OCI-LY3 (cell line): ENCODE measurements around the gene TPK1.

ENCODE experiments used
- H2AFZ ChIP-seq: fragments of 200-600, 300-600 bp; shearing (Covaris generic); 2 replicates; pipeline ENCODE4 v1.6.0; 2014; ENCODE audit warnings: antibody characterized with exemption, low read depth, low read length
- H3K27ac ChIP-seq: fragments of 200-600, 300-600 bp; sonication (generic); 2 replicates; pipeline ENCODE4 v1.5.1; 2014; ENCODE audit warnings: mild to moderate bottlenecking, low read length, moderate library complexity, mixed read lengths
- H3K27me3 ChIP-seq: fragments of 200-600, 300-600 bp; sonication (generic); 2 replicates; pipeline ENCODE4 v1.6.1; 2014; ENCODE audit warnings: low read depth, low read length, mixed read lengths
- H3K36me3 ChIP-seq: fragments of 200-600, 300-600 bp; sonication (generic); replicated peaks from 2 replicates; pipeline ENCODE3; 2014; ENCODE audit warnings: low read depth, low read length, mixed read lengths
- H3K4me1 ChIP-seq: fragments of 300-600, 200-600 bp; sonication (generic); 2 replicates; pipeline ENCODE4 v1.6.1; 2014; ENCODE audit warnings: low read length, mixed read lengths
- H3K4me2 ChIP-seq: fragments of 200-600, 300-600 bp; sonication (generic); 2 replicates; pipeline ENCODE4 v1.6.1; 2014; ENCODE audit warnings: low read length, mixed read lengths
- H3K4me3 ChIP-seq: fragments of 300-600, 200-600 bp; sonication (generic); 2 replicates; pipeline ENCODE4 v1.5.1; 2014; ENCODE audit warnings: antibody characterized with exemption, mild to moderate bottlenecking, low read length, moderate library complexity
- H3K79me2 ChIP-seq: fragments of 300-600, 200-600 bp; shearing (Covaris generic); 2 replicates; pipeline ENCODE4 v1.6.1; 2014; ENCODE audit warnings: mild to moderate bottlenecking, low read length, mixed read lengths
- H3K9ac ChIP-seq: fragments of 300-600, 200-600 bp; shearing (Covaris generic); 2 replicates; pipeline ENCODE4 v1.6.0; 2014; ENCODE audit warnings: mild to moderate bottlenecking, low read length, moderate library complexity
- H3K9me3 ChIP-seq: fragments of 200-600, 300-600 bp; shearing (Covaris generic); 2 replicates; pipeline ENCODE4 v1.6.1; 2014; ENCODE audit warnings: low read length, mixed read lengths; ENCODE audit not compliant: insufficient read depth
- H4K20me1 ChIP-seq: fragments of 200-600, 300-600 bp; sonication (generic); 2 replicates; pipeline ENCODE4 v1.6.1; 2016; ENCODE audit warnings: low read length, mixed read lengths; ENCODE audit not compliant: insufficient read depth
- EZH2phosphoT487 ChIP-seq: fragments of 200-600 bp; shearing (Covaris generic); IDR thresholded peaks from 2 replicates; pipeline ENCODE4 v1.6.1; 2018; ENCODE audit warnings: antibody characterized with exemption, mixed run types, low read depth
- TF ChIP-seq, protein P1 (sequence below): fragments of 200-600, 300-600 bp; sonication (generic); IDR thresholded peaks from 2 replicates; pipeline ENCODE4 v1.5.1; 2014; ENCODE audit warnings: antibody characterized with exemption, low read length, low read depth

Gene TPK1

DNA sequence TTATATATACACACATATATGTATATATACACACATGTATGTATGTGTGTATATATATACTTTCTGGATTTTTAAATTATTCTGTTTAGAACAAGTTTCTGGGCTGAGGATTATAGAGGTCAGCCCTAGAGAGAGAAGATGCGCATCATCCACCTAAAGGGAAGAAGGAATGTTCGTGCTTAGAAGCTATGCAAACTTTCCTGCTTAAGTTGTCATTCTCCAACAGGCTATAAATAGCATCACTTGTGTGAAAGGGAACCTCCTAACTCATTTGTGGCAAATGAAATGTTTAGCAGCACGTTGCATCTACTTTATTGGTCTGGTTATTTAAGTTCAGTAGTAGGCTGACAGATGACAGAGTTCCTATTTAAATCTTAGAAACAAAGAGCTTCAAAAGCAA, 23.9 kb upstream of the TPK1 start:
- Histone ChIP-seq H3K4me3 (no peak overlapping the region), H3K27ac (no peak overlapping the region), H3K9me3 (no peaks in the 10 kb centered on the region), H3K27me3 (no peaks in the 10 kb centered on the region), H3K79me2 (no peaks in the 10 kb centered on the region), H3K36me3 (no peaks in the 10 kb centered on the region), H4K20me1 (no peaks in the 10 kb centered on the region), H3K4me1 (no peaks in the 10 kb centered on the region), H3K9ac (no peak overlapping the region), H2AFZ (no peak overlapping the region), H3K4me2 (no peak overlapping the region)
- no peak for TF ChIP-seq EZH2phosphoT487
- TF ChIP-seq, protein P1, sequence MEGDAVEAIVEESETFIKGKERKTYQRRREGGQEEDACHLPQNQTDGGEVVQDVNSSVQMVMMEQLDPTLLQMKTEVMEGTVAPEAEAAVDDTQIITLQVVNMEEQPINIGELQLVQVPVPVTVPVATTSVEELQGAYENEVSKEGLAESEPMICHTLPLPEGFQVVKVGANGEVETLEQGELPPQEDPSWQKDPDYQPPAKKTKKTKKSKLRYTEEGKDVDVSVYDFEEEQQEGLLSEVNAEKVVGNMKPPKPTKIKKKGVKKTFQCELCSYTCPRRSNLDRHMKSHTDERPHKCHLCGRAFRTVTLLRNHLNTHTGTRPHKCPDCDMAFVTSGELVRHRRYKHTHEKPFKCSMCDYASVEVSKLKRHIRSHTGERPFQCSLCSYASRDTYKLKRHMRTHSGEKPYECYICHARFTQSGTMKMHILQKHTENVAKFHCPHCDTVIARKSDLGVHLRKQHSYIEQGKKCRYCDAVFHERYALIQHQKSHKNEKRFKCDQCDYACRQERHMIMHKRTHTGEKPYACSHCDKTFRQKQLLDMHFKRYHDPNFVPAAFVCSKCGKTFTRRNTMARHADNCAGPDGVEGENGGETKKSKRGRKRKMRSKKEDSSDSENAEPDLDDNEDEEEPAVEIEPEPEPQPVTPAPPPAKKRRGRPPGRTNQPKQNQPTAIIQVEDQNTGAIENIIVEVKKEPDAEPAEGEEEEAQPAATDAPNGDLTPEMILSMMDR, result no peak

DNA sequence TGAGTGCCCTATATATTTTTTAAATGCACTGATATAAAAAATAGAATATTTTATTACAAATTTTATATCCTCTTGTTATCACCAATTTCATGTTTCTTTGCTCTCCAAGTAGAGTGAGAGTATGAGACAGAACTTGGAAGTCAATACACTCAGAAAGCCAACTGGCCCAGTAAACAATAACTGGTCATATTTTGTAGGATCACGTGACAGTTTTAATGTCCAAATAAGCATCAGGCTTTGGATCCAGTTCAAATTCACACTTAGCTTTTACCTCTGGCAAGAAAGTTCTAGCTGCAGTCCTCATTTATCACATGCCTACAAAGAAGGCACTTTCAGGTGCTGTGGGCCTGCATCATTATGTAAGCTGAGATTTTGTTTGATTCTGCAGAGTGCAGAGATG, 21.6 kb upstream of the TPK1 start:
- Histone ChIP-seq H3K9me3 (no peaks in the 10 kb centered on the region), H3K79me2 (no peaks in the 10 kb centered on the region), H4K20me1 (no peaks in the 10 kb centered on the region), H3K4me2 (no peak overlapping the region), H3K9ac (no peak overlapping the region), H3K4me1 (0 out of 2 replicates have a peak, but pooled peaks cover 3% of the 10 kb centered on the region), H2AFZ (no peak overlapping the region), H3K27me3 (no peaks in the 10 kb centered on the region), H3K27ac (no peak overlapping the region), H3K4me3 (no peak overlapping the region), H3K36me3 (no peaks in the 10 kb centered on the region)
- TF ChIP-seq, protein P1, result no peak
- no peak for TF ChIP-seq EZH2phosphoT487

DNA sequence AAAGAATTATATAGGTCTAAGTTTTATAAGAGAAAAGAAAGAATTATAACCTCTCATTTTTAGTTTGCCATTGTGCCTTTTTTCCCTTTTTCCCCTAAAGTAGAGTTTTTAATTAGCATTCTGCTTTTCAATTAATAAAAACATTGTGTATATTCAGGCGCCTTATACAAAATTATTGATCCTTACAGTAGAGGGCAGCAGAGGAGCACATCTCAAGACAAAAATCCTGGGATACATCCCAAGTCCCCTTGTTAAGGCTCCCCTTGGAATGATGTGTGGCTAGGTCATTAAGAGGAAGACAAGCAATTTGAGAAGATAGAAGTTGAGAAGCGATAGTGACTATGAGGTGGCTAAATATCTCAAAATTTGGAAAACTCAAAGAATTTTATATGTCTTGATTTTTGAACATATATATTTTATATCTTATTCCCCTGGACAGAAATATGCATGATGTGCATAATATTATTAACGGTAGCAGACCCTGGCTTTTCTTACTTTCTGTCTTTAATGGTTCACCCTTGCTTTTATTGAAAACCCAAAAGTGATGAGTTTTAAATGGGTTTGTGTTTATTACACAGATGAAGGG, 19.1 kb upstream of the TPK1 start:
- TF ChIP-seq, protein P1, result peak; percentile 77
- TF ChIP-seq EZH2phosphoT487, result no peak
- no peak overlapping the region for H3K9ac ChIP-seq

DNA sequence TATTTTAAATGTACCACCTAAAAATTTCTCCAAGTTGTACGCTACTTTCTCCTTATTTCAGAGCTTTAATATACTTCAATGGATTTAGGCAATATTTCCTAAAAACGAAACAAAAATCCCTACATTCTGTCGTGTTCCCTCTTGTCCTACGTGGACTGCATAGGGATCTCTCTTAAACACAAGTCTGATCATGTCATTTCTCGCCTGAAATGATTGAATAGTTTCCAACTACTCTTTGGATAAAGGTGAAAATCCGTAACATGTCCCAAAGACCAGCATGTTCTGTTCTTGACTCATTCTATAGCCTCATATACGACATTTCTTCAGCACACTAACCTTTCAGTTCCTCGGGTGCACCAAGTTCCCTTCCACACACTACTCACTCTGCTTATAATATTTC, 17.7 kb upstream of the TPK1 start:
- Histone ChIP-seq H3K27ac (no peak overlapping the region), H3K79me2 (no peaks in the 10 kb centered on the region), H3K36me3 (no peaks in the 10 kb centered on the region), H3K9ac (no peak overlapping the region), H3K27me3 (no peaks in the 10 kb centered on the region), H3K4me1 (0 out of 2 replicates have a peak, but pooled peaks cover 3% of the 10 kb centered on the region), H3K9me3 (no peaks in the 10 kb centered on the region), H2AFZ (peak overlapping the region; percentile 43), H3K4me2 (peak overlapping the region; percentile 64), H4K20me1 (no peaks in the 10 kb centered on the region), H3K4me3 (peak overlapping the region; percentile 59)
- TF ChIP-seq EZH2phosphoT487, result no peak
- TF ChIP-seq, protein P1, result no peak

More for the DNA sequence above, 19.1 kb upstream of the TPK1 start:
- H2AFZ ChIP-seq, result no peak overlapping the region
- H3K36me3 ChIP-seq, result no peaks in the 10 kb centered on the region
- H3K27me3 ChIP-seq, result no peaks in the 10 kb centered on the region
- no peaks in the 10 kb centered on the region for H3K79me2 ChIP-seq
- H3K27ac ChIP-seq, result no peak overlapping the region
- no peaks in the 10 kb centered on the region for H4K20me1 ChIP-seq
- no peak overlapping the region for H3K4me3 ChIP-seq
- no peak overlapping the region for H3K4me2 ChIP-seq
- H3K9me3 ChIP-seq, result no peaks in the 10 kb centered on the region
- 0 out of 2 replicates have a peak, but pooled peaks cover 3% of the 10 kb centered on the region for H3K4me1 ChIP-seq
